Nephron (organoid): ENCODE results near the gene AQP4.

Experiments used
- H3K27ac Mint-ChIP-seq, 3 experiments: 2 replicates each; pipeline ENCODE4 v1.8.0; 2020; ENCODE audit warnings: mixed read lengths in 3 of 3, mild to moderate bottlenecking in 2 of 3, moderate library complexity in 1 of 3
- H3K27me3 Mint-ChIP-seq: 2 replicates; pipeline ENCODE4 v1.8.0; 2021; ENCODE audit warnings: low read depth, mild to moderate bottlenecking, moderate library complexity, mixed read lengths
- H3K36me3 Mint-ChIP-seq: 2 replicates; pipeline ENCODE4 v1.8.0; 2020; ENCODE audit warnings: low read depth, mixed read lengths
- H3K4me1 Mint-ChIP-seq: 2 replicates; pipeline ENCODE4 v1.8.0; 2020; ENCODE audit warnings: mixed read lengths
- H3K4me3 Mint-ChIP-seq, 3 experiments: 2 replicates each; pipeline ENCODE4 v1.8.0; 2020; ENCODE audit warnings: mild to moderate bottlenecking in 3 of 3, mixed read lengths in 3 of 3, moderate library complexity in 2 of 3
- H3K9me3 Mint-ChIP-seq: 2 replicates; pipeline ENCODE4 v1.8.0; 2020; ENCODE audit warnings: mixed read lengths
- TF ChIP-seq, protein P1 (sequence below), 3 experiments: fragments of 200-600 bp; sonication (generic); IDR thresholded peaks; one replicate each; pipeline ENCODE4 v1.5.0; 2021; ENCODE audit warnings: antibody characterized with exemption in 3 of 3; ENCODE audit not compliant: unreplicated experiment in 3 of 3

The AQP4 gene

DNA sequence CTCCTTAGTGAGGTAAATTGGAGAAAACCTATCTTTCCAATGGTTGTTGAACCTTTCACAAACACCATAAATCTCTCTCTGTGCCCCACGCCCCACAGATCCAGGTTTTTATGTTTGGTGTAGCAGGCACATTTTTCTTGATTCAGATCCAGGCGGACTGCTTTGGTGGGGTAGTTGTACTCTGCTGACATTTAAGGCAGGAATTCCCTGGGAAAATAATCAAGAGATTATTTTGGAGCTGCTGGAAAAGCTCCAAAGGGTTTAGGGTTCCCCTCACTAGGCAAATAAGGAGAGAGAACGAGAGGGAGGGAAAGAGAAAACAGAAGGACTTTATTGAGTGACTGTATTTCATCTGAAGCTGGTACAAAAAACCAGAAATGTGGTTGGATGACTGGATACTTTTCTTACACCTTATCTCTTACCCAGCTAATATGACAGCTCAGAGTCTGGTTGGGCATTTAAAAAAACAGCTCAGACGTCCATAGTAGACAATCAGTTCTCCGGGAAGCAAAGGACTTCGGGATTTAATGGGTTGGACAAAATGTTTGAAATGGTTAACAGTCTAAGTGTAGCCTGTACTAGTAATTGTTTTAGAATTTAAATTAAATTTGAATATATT, 3.6 kb upstream of the AQP4 start:
- no peaks in the 10 kb centered on the region for H3K9me3 Mint-ChIP-seq

DNA sequence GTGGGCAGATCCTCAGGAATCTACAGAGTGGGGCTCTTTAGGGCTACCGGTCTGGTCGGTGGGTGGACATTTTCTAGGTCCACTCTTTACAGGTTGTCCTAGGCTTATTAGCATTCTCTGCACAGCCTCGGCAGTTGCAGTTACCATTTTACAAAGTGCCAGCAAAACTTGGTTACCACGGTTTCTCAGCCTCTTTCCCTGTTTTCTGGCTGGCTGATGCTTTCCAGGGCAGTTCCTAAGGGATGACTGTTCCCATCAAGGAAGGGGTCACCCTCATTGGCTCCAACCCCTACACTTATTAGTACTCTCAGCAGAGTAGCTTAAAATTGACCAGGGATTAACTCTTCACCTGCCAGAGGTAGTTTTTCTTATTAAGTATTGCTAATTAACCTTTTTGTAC, 2.0 kb upstream of the AQP4 start:
- peaks cover 31% of the 10 kb centered on the region for H3K27me3 Mint-ChIP-seq
- no peak overlapping the region for H3K4me3 Mint-ChIP-seq
- H3K9me3 Mint-ChIP-seq, result no peaks in the 10 kb centered on the region
- H3K36me3 Mint-ChIP-seq, result no peaks in the 10 kb centered on the region
- peaks cover 60% of the 10 kb centered on the region for H3K4me1 Mint-ChIP-seq
- peak overlapping the region in 1 of 3 experiments; percentile 95 for H3K27ac Mint-ChIP-seq
- TF ChIP-seq, protein P1, sequence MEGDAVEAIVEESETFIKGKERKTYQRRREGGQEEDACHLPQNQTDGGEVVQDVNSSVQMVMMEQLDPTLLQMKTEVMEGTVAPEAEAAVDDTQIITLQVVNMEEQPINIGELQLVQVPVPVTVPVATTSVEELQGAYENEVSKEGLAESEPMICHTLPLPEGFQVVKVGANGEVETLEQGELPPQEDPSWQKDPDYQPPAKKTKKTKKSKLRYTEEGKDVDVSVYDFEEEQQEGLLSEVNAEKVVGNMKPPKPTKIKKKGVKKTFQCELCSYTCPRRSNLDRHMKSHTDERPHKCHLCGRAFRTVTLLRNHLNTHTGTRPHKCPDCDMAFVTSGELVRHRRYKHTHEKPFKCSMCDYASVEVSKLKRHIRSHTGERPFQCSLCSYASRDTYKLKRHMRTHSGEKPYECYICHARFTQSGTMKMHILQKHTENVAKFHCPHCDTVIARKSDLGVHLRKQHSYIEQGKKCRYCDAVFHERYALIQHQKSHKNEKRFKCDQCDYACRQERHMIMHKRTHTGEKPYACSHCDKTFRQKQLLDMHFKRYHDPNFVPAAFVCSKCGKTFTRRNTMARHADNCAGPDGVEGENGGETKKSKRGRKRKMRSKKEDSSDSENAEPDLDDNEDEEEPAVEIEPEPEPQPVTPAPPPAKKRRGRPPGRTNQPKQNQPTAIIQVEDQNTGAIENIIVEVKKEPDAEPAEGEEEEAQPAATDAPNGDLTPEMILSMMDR (IDR thresholded peaks at IDR 0.05; ENCODE audit: unreplicated experiment in 3 of 3), result no peak

More for the DNA sequence above, 3.6 kb upstream of the AQP4 start:
- Mint-ChIP-seq H3K27ac (peak overlapping the region; percentile 37 to 95 (median 41)), H3K36me3 (no peaks in the 10 kb centered on the region), H3K27me3 (peaks cover 21% of the 10 kb centered on the region), H3K4me3 (no peak overlapping the region), H3K4me1 (peaks cover 55% of the 10 kb centered on the region)
- TF ChIP-seq, protein P1 (IDR thresholded peaks at IDR 0.05; ENCODE audit: unreplicated experiment in 3 of 3), result no peak

DNA sequence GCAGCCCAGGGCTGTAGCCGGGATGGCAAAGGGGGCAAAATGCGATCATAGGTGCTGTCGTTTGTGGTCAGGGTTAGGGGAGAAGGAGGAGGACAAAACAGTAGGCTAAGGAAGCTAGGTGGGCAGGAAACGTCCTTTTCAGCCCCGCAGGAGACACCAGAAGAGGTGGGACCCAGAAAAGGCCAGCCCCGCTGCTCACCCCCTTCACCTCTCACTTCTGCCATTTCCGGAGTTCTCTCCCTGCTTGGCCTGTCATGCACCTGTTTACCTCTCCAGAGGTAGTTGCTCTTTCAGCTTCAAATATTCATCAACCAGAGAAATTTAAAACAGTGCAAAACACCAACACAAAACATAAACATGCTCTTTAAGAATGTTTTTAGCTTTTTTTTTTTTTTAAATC, 849 bp downstream of the AQP4 start:
- peaks cover 47% of the 10 kb centered on the region for H3K4me1 Mint-ChIP-seq
- no peaks in the 10 kb centered on the region for H3K9me3 Mint-ChIP-seq
- TF ChIP-seq, protein P1 (IDR thresholded peaks at IDR 0.05; ENCODE audit: unreplicated experiment in 3 of 3), result no peak
- peaks cover 40% of the 10 kb centered on the region for H3K27me3 Mint-ChIP-seq
- H3K36me3 Mint-ChIP-seq, result no peaks in the 10 kb centered on the region
- peak overlapping the region in 2 of 3 experiments; percentile 20 to 25 for H3K27ac Mint-ChIP-seq
- H3K4me3 Mint-ChIP-seq, result peak overlapping the region; percentile 31 to 61 (median 53)

DNA sequence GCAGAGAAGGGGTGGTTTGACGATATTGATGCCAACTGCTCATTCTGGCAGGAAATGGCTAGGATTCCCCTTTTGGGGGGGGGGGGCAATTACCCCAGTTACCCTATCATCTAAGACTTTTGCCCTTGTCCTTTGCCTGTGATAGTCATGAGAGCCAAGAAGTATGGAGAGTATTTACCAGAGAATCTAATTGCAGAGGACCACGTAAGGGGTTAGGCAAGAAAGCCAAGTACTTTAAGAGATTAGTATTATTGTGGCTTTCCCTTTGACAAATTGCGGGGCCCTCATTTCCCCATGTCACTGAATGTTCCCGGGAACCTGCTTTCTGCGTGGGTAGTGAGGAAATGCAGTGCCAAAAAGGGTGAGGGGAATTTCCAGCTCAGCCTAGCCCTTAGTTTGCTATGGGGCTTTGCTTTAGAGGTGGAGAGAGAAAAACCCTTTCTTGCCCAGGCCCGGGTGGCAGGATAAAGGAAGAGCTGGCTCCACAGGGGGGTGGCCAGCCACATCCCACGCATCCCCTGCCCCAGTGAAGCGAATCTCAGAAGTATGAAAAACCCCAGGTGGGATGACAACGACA, 1.5 kb downstream of the AQP4 start:
- Mint-ChIP-seq H3K27ac (peak overlapping the region; percentile 20 to 51 (median 25)), H3K9me3 (no peaks in the 10 kb centered on the region), H3K4me1 (peaks cover 44% of the 10 kb centered on the region), H3K36me3 (no peaks in the 10 kb centered on the region), H3K27me3 (peaks cover 40% of the 10 kb centered on the region), H3K4me3 (peak overlapping the region; percentile 64 to 73 (median 72))
- TF ChIP-seq, protein P1 (IDR thresholded peaks at IDR 0.05; ENCODE audit: unreplicated experiment in 3 of 3), result no peak

DNA sequence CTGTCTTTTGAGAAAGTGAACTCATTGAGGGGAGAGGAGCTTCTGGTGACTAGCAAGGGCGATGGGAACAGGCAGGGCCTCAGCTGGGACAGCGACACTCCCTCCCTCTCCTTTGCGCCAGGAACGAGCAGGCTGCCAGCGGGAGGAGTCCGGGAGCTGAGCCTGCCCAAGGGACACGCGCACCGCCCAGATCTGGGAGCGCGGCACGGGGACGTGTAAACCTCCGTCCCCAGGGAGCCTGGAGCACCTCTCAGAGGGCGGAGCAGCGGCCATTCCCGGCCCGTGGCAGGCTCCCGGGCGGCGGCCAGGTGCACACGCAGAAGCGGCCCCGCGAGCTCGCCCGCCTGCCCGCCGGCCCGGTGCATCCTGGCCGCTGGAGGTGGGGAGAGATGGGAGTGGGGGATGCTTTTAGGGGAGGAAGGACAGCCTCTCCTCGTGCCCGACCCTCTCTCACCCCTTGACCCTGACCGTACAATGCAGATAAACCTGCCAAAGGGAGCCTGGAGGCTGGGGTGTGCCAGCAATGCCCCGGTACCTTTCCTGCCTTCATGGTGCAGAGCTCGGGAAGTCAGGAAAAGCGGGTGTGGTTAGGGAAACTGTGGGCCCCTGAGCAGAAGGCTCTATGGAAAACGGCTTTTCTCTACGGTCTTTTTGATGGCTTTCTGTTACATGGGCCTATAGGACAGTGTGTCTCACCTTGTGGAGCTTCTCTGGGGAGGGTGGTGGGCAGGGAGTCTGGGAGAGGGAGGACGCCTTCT, 2.2 kb downstream of the AQP4 start:
- Mint-ChIP-seq H3K4me1 (peaks cover 37% of the 10 kb centered on the region), H3K27ac (peak overlapping the region in 2 of 3 experiments; percentile 25 to 51)
- TF ChIP-seq, protein P1 (IDR thresholded peaks at IDR 0.05; ENCODE audit: unreplicated experiment in 3 of 3), result no peak

More for the DNA sequence above, 2.2 kb downstream of the AQP4 start:
- Mint-ChIP-seq H3K9me3 (peaks cover 2% of the 10 kb centered on the region), H3K4me3 (peak overlapping the region; percentile 75 to 83 (median 78)), H3K27me3 (peaks cover 40% of the 10 kb centered on the region), H3K36me3 (peaks cover 3% of the 10 kb centered on the region)
